ENCODE data around the gene DNALI1. TPM values are rescaled to one million over a fixed set of nuclear protein-coding genes. Genes with fewer than 3 reads are reported as not detected.

The DNALI1 gene
- total RNA-seq, 1 donor from 2014 or later: 6.1 TPM

Other genes starting within 250 kb of the DNALI1 start
- 4.3 TPM for gene ZC3H12A, start 82.4 kb upstream of the DNALI1 start, total RNA-seq
- gene MEAF6, start 42.2 kb upstream of the DNALI1 start, total RNA-seq: 35.9 TPM
- gene SNIP1, start 2.6 kb upstream of the DNALI1 start, total RNA-seq: 11.8 TPM
- 22.0 TPM for gene GNL2, start 39.0 kb downstream of the DNALI1 start, total RNA-seq
- not detected for gene RSPO1, start 78.0 kb downstream of the DNALI1 start, total RNA-seq
- 0.60 TPM for gene CDCA8, start 135.6 kb downstream of the DNALI1 start, total RNA-seq
- 0.32 TPM for gene EPHA10, start 208.2 kb downstream of the DNALI1 start, total RNA-seq
- 1.2 TPM for gene MANEAL, start 236.9 kb downstream of the DNALI1 start, total RNA-seq

Data from Right ventricle myocardium inferior (tissue), 1 donor.